Effector memory CD8-positive, alpha-beta T cell (primary cell): ENCODE measurements around the gene PAN3.

Source experiments
- ATAC-seq: fragments of 150-1000 bp; cut with Tn5 transposase; replicated peaks from 2 replicates; pipeline ENCODE4 v1.10.0; 2021; ENCODE audit warnings: mild to moderate bottlenecking, moderate library complexity
- DNase-seq, 3 experiments: peaks; one replicate each; pipeline ENCODE4 v3.0.0; 2021
- H3K27ac Mint-ChIP-seq, 2 donors: one replicate each; pipeline ENCODE4 v1.8.0; 2022; ENCODE audit warnings: mild to moderate bottlenecking in 2 of 2, mixed read lengths in 2 of 2, moderate library complexity in 2 of 2
- H3K27me3 Mint-ChIP-seq, 2 donors: one replicate each; pipeline ENCODE4 v1.8.0; 2022; ENCODE audit warnings: mixed read lengths in 2 of 2
- H3K36me3 Mint-ChIP-seq: one replicate; pipeline ENCODE4 v1.8.0; 2022; ENCODE audit warnings: mild to moderate bottlenecking, moderate library complexity, mixed read lengths; ENCODE audit not compliant: insufficient read depth
- H3K4me1 Mint-ChIP-seq, 2 donors: one replicate each; pipeline ENCODE4 v1.8.0; 2022; ENCODE audit warnings: low read depth in 2 of 2, mixed read lengths in 2 of 2
- H3K4me3 Mint-ChIP-seq, 2 donors: one replicate each; pipeline ENCODE4 v1.8.0; 2022; ENCODE audit warnings: mild to moderate bottlenecking in 2 of 2, mixed read lengths in 2 of 2, moderate library complexity in 2 of 2
- H3K9me3 Mint-ChIP-seq, 2 donors: one replicate each; pipeline ENCODE4 v1.8.0; 2022; ENCODE audit warnings: mixed read lengths in 2 of 2

Gene PAN3

GRCh38 chr13:28252547-28252946, 114.2 kb downstream of the PAN3 start:
- Mint-ChIP-seq H3K36me3 (peaks cover 37% of the 10 kb centered on the region), H3K4me1 (peaks cover 20 to 43% of the 10 kb centered on the region in 2 donors), H3K27ac (peak overlapping the region in 1 of 2 donors; percentile 88), H3K27me3 (no peaks in the 10 kb centered on the region), H3K4me3 (no peak overlapping the region), H3K9me3 (no peaks in the 10 kb centered on the region)
- DNase-seq: no peak
- no peak for ATAC-seq

GRCh38 chr13:28257305-28257704, 119.0 kb downstream of the PAN3 start:
- Mint-ChIP-seq H3K36me3 (peaks cover 59% of the 10 kb centered on the region), H3K9me3 (no peaks in the 10 kb centered on the region), H3K4me3 (no peak overlapping the region), H3K27me3 (no peaks in the 10 kb centered on the region), H3K4me1 (peaks cover 6 to 18% of the 10 kb centered on the region in 2 donors), H3K27ac (peak overlapping the region in 1 of 2 donors; percentile 0)
- DNase-seq (no peak), ATAC-seq (no peak)

GRCh38 chr13:28258417-28258816, 120.1 kb downstream of the PAN3 start:
- ATAC-seq (no peak), DNase-seq (no peak)
- peak overlapping the region in 1 of 2 donors; percentile 83 for H3K27ac Mint-ChIP-seq
- no peaks in the 10 kb centered on the region for H3K27me3 Mint-ChIP-seq
- no peaks in the 10 kb centered on the region for H3K9me3 Mint-ChIP-seq
- H3K4me1 Mint-ChIP-seq: peaks cover 6 to 18% of the 10 kb centered on the region in 2 donors
- H3K4me3 Mint-ChIP-seq: no peak overlapping the region
- H3K36me3 Mint-ChIP-seq: peaks cover 64% of the 10 kb centered on the region

- peaks cover 45% of the 10 kb centered on the region for H3K36me3 Mint-ChIP-seq
- H3K9me3 Mint-ChIP-seq: no peaks in the 10 kb centered on the region
- DNase-seq: no peak
- H3K4me1 Mint-ChIP-seq: peaks cover 9 to 18% of the 10 kb centered on the region in 2 donors
- H3K27ac Mint-ChIP-seq: peak overlapping the region in 1 of 2 donors; percentile 20
- no peak for ATAC-seq
- no peaks in the 10 kb centered on the region for H3K27me3 Mint-ChIP-seq
- H3K4me3 Mint-ChIP-seq: no peak overlapping the region
Measured at GRCh38 chr13:28267497-28267896, 129.2 kb downstream of the PAN3 start.

GRCh38 chr13:28268800-28269223, 130.5 kb downstream of the PAN3 start:
- DNase-seq (no peak), ATAC-seq (peak; percentile 97)
- peak overlapping the region in 1 of 2 donors; percentile 18 for H3K4me3 Mint-ChIP-seq
- no peaks in the 10 kb centered on the region for H3K27me3 Mint-ChIP-seq
- peaks cover 44% of the 10 kb centered on the region for H3K36me3 Mint-ChIP-seq
- no peaks in the 10 kb centered on the region for H3K9me3 Mint-ChIP-seq
- peaks cover 9 to 18% of the 10 kb centered on the region in 2 donors for H3K4me1 Mint-ChIP-seq
- peak overlapping the region; percentile 66 to 84 for H3K27ac Mint-ChIP-seq

GRCh38 chr13:28271056-28271840, 132.9 kb downstream of the PAN3 start:
- ATAC-seq: no peak
- Mint-ChIP-seq H3K9me3 (no peaks in the 10 kb centered on the region), H3K4me1 (peaks cover 9 to 23% of the 10 kb centered on the region in 2 donors), H3K36me3 (peaks cover 49% of the 10 kb centered on the region), H3K27ac (no peak overlapping the region), H3K27me3 (no peaks in the 10 kb centered on the region), H3K4me3 (no peak overlapping the region)
- no peak for DNase-seq

- Mint-ChIP-seq H3K4me1 (peaks cover 0 to 8% of the 10 kb centered on the region in 2 donors), H3K4me3 (no peak overlapping the region), H3K27ac (peak overlapping the region in 1 of 2 donors; percentile 44), H3K36me3 (peaks cover 40% of the 10 kb centered on the region), H3K27me3 (no peaks in the 10 kb centered on the region), H3K9me3 (no peaks in the 10 kb centered on the region)
- DNase-seq (no peak), ATAC-seq (no peak)
Measured at GRCh38 chr13:28273919-28274318, 135.6 kb downstream of the PAN3 start.

- H3K27ac Mint-ChIP-seq: no peak overlapping the region
- H3K9me3 Mint-ChIP-seq: no peaks in the 10 kb centered on the region
- DNase-seq (no peak), ATAC-seq (no peak)
- peaks cover 0 to 3% of the 10 kb centered on the region in 2 donors for H3K4me1 Mint-ChIP-seq
- no peaks in the 10 kb centered on the region for H3K27me3 Mint-ChIP-seq
- no peak overlapping the region for H3K4me3 Mint-ChIP-seq
- H3K36me3 Mint-ChIP-seq: peaks cover 71% of the 10 kb centered on the region
Measured at GRCh38 chr13:28282451-28282850, 144.1 kb downstream of the PAN3 start.

- ATAC-seq: no peak
Measured at GRCh38 chr13:28283600-28283999, 145.3 kb downstream of the PAN3 start.

GRCh38 chr13:28286263-28286662, 147.9 kb downstream of the PAN3 start:
- peaks cover 0 to 3% of the 10 kb centered on the region in 2 donors for H3K4me1 Mint-ChIP-seq
- ATAC-seq (no peak), DNase-seq (no peak)
- H3K27ac Mint-ChIP-seq: peak overlapping the region in 1 of 2 donors; percentile 20
- H3K36me3 Mint-ChIP-seq: peaks cover 88% of the 10 kb centered on the region
- H3K9me3 Mint-ChIP-seq: no peaks in the 10 kb centered on the region
- no peaks in the 10 kb centered on the region for H3K27me3 Mint-ChIP-seq
- H3K4me3 Mint-ChIP-seq: no peak overlapping the region

More at GRCh38 chr13:28283600-28283999, 145.3 kb downstream of the PAN3 start:
- H3K27ac Mint-ChIP-seq: no peak overlapping the region
- H3K4me3 Mint-ChIP-seq: no peak overlapping the region
- peaks cover 0 to 3% of the 10 kb centered on the region in 2 donors for H3K4me1 Mint-ChIP-seq
- no peak for DNase-seq
- H3K9me3 Mint-ChIP-seq: no peaks in the 10 kb centered on the region
- H3K36me3 Mint-ChIP-seq: peaks cover 79% of the 10 kb centered on the region
- no peaks in the 10 kb centered on the region for H3K27me3 Mint-ChIP-seq

- ATAC-seq (no peak), DNase-seq (no peak)
- peaks cover under 1 to 6% of the 10 kb centered on the region in 2 donors for H3K4me1 Mint-ChIP-seq
- peaks cover 40% of the 10 kb centered on the region for H3K36me3 Mint-ChIP-seq
- H3K4me3 Mint-ChIP-seq: no peak overlapping the region
- H3K27ac Mint-ChIP-seq: no peak overlapping the region
- H3K27me3 Mint-ChIP-seq: no peaks in the 10 kb centered on the region
- no peaks in the 10 kb centered on the region for H3K9me3 Mint-ChIP-seq
Measured at GRCh38 chr13:28297341-28297740, 159.0 kb downstream of the PAN3 start.

- H3K4me3 Mint-ChIP-seq: no peak overlapping the region
- no peak overlapping the region for H3K27ac Mint-ChIP-seq
- ATAC-seq (no peak), DNase-seq (no peak)
- H3K4me1 Mint-ChIP-seq: peaks cover 4 to 6% of the 10 kb centered on the region in 2 donors
- no peaks in the 10 kb centered on the region for H3K9me3 Mint-ChIP-seq
- peaks cover 15% of the 10 kb centered on the region for H3K36me3 Mint-ChIP-seq
- no peaks in the 10 kb centered on the region for H3K27me3 Mint-ChIP-seq
Measured at GRCh38 chr13:28299916-28300315, 161.6 kb downstream of the PAN3 start.

- H3K4me3 Mint-ChIP-seq: no peak overlapping the region
- ATAC-seq: peak; percentile 17
- H3K27ac Mint-ChIP-seq: no peak overlapping the region
- H3K36me3 Mint-ChIP-seq: peaks cover 3% of the 10 kb centered on the region
- peaks cover 4 to 6% of the 10 kb centered on the region in 2 donors for H3K4me1 Mint-ChIP-seq
- no peak for DNase-seq
- peaks cover 0 to 14% of the 10 kb centered on the region in 2 donors for H3K27me3 Mint-ChIP-seq
- no peaks in the 10 kb centered on the region for H3K9me3 Mint-ChIP-seq
Measured at GRCh38 chr13:28301839-28302238, 163.5 kb downstream of the PAN3 start.

- H3K36me3 Mint-ChIP-seq: no peaks in the 10 kb centered on the region
- no peak overlapping the region for H3K27ac Mint-ChIP-seq
- no peak overlapping the region for H3K4me3 Mint-ChIP-seq
- no peak for DNase-seq
- no peaks in the 10 kb centered on the region for H3K9me3 Mint-ChIP-seq
- no peak for ATAC-seq
- peaks cover 2 to 4% of the 10 kb centered on the region in 2 donors for H3K4me1 Mint-ChIP-seq
- H3K27me3 Mint-ChIP-seq: peaks cover 7 to 15% of the 10 kb centered on the region in 2 donors
Measured at GRCh38 chr13:28306325-28306724, 168.0 kb downstream of the PAN3 start.
